ENCODE results near the gene ISM2. TPM values are rescaled to one million over a fixed set of nuclear protein-coding genes. Genes with fewer than 3 reads are reported as not detected.
"Not testable (repeated sequence)": the region's sequence is repeated elsewhere in the genome, so short reads cannot be mapped to it uniquely, and the experiment has no call there.

The ISM2 gene
- total and polyA plus RNA-seq, 9 of the 15 experiments (the other 6 are each of a cell fraction or from before 2014, with no cell fraction given), result 0.08 to 0.11 TPM; not detected in 7

GRCh38 chr14:77528701-77529100 is 30.1 kb upstream of the ISM2 start:
- H3K4me1 ChIP-seq (replicated peaks in 1 of 2; ENCODE audit: control insufficient read depth in 2 of 2, insufficient read depth in 2 of 2, low read length in 2 of 2); H3K36me3 ChIP-seq (ENCODE audit: control insufficient read depth, insufficient read depth, low read length); intact Hi-C loops (cut with micrococcal nuclease); H3K9me1 ChIP-seq (ENCODE audit: control insufficient read depth, insufficient read depth, low read length); ATAC-seq; H3K4me3 ChIP-seq; H2AFZ ChIP-seq (ENCODE audit: low read depth, low read length); DNase-seq (ENCODE audit: extremely low read depth in 1 of 4, low spot score in 3 of 4); FAIRE-seq; H3K79me2 ChIP-seq (ENCODE audit: control insufficient read depth, insufficient read depth, low read length); H3K27ac ChIP-seq (ENCODE audit: extremely low read depth, low read depth, low read length); in situ Hi-C loops (cut with MboI); CTCF ChIA-PET (ENCODE audit: low intra/inter-chr PET ratio); H3K27me3 ChIP-seq (ENCODE audit: control insufficient read depth in 2 of 2, insufficient read depth in 2 of 2, low read length in 2 of 2); BruUV-seq (replicated peaks); H3K4me2 ChIP-seq (ENCODE audit: insufficient read depth, low read length); H4K20me1 ChIP-seq (replicated peaks; ENCODE audit: control insufficient read depth, insufficient read depth, low read length); H3K9ac ChIP-seq (ENCODE audit: insufficient read depth in 1 of 2, low read depth in 2 of 2, low read length in 2 of 2); H3K9me3 ChIP-seq (replicated peaks; ENCODE audit: control insufficient read depth, insufficient read depth, low read depth, low read length): not testable (repeated sequence)
- whole genome bisulfite sequencing (ENCODE audit: insufficient coverage, low coverage, missing lambda C conversion rate), result 78% methylated on average over 3 of the region's 5 CpGs
- POLR2A ChIA-PET, result interaction anchor here (0.8 to 1.9 kb wide), 2 partner anchors 10 to 11 kb away, joined by 3 to 5 read pairs; no protein-coding TSS in a partner anchor

- ChIA-PET POLR2A (no interaction called here), CTCF (ENCODE audit: low intra/inter-chr PET ratio) (no interaction called here)
- H3K9ac ChIP-seq (ENCODE audit: insufficient read depth in 1 of 2, low read depth in 2 of 2, low read length in 2 of 2), result no peak overlapping the region
- H3K4me2 ChIP-seq (ENCODE audit: insufficient read depth, low read length), result no peak overlapping the region
- ATAC-seq (no peak), DNase-seq (ENCODE audit: extremely low read depth in 1 of 4, low spot score in 3 of 4) (no peak), FAIRE-seq (no peak)
- no peaks in the 10 kb centered on the region; a peak in 1 of 5 replicates for H3K4me1 ChIP-seq (replicated peaks in 1 of 2; ENCODE audit: control insufficient read depth in 2 of 2, insufficient read depth in 2 of 2, low read length in 2 of 2)
- H3K27ac ChIP-seq (ENCODE audit: extremely low read depth, low read depth, low read length), result no peak overlapping the region
- no peaks in the 10 kb centered on the region for H3K9me1 ChIP-seq (ENCODE audit: control insufficient read depth, insufficient read depth, low read length)
- no peaks in the 10 kb centered on the region for H3K9me3 ChIP-seq (replicated peaks; ENCODE audit: control insufficient read depth, insufficient read depth, low read depth, low read length)
- no TSS peak for BruUV-seq (replicated peaks)
- H2AFZ ChIP-seq (ENCODE audit: low read depth, low read length), result no peak overlapping the region
- H3K36me3 ChIP-seq (ENCODE audit: control insufficient read depth, insufficient read depth, low read length), result peaks cover 13% of the 10 kb centered on the region; the same call in 2 of the 3 replicates
- intact Hi-C loops (cut with micrococcal nuclease), result no loop called here
- no peaks in the 10 kb centered on the region for H3K79me2 ChIP-seq (ENCODE audit: control insufficient read depth, insufficient read depth, low read length)
- no peaks in the 10 kb centered on the region for H3K27me3 ChIP-seq (ENCODE audit: control insufficient read depth in 2 of 2, insufficient read depth in 2 of 2, low read length in 2 of 2)
- H4K20me1 ChIP-seq (replicated peaks; ENCODE audit: control insufficient read depth, insufficient read depth, low read length), result no peaks in the 10 kb centered on the region
- no peak overlapping the region for H3K4me3 ChIP-seq
- 93% methylated on average over 1 of the region's 1 CpG for WGBS (ENCODE audit: insufficient coverage, low coverage, missing lambda C conversion rate)
- in situ Hi-C loops (cut with MboI), result no loop called here
- no peak for TF ChIP-seq TRIM25 (IDR thresholded peaks at IDR 0.05; ENCODE audit: borderline replicate concordance)
- no peak for TF ChIP-seq PATZ1 (CRISPR knock-in tag; IDR thresholded peaks at IDR 0.05; ENCODE audit: borderline replicate concordance)
- no peak for TF ChIP-seq RBM17 (IDR thresholded peaks at IDR 0.05; ENCODE audit: borderline replicate concordance, low read depth, low read length)
- TF ChIP-seq ARID2 (IDR thresholded peaks at IDR 0.05), result no peak
- no peak for TF ChIP-seq ZBTB2 (IDR thresholded peaks at IDR 0.05)
- TF ChIP-seq EP300 (IDR thresholded peaks at IDR 0.05; ENCODE audit: low read length), result no peak
These were observed 27.6 kb upstream of the ISM2 start for GRCh38 chr14:77526266-77526665.
